Right lobe of liver (tissue), 6 donors: Measurements from ENCODE around the gene PMVK. TPM values are rescaled to one million over a fixed set of nuclear protein-coding genes. Genes with fewer than 3 reads are reported as not detected.

Source experiments
- ATAC-seq, 4 donors: fragments of 200-7000 bp; cut with Tn5 transposase; one replicate each; pipeline ENCODE4 v1.9.1; 2020; ENCODE audit warnings: mild to moderate bottlenecking in 4 of 4, moderate library complexity in 4 of 4
- DNase-seq, 3 donors: peaks; one replicate each; pipeline ENCODE4 v3.0.0-alpha.2; 2020
- H3K27ac ChIP-seq, 3 donors: fragments of 200-600 bp; one replicate each; pipeline ENCODE4 v1.8.0; 2022
- H3K27me3 ChIP-seq, 2 donors: fragments of 200-600 bp; one replicate each; pipeline ENCODE4 v1.8.0; 2022
- H3K36me3 ChIP-seq, 4 donors: fragments of 200-600 bp; sonication (generic) in 1 of 4; one replicate each; pipeline versions ENCODE4 v1.5.1 to v1.8.0; 2017 to 2022; ENCODE audit warnings: control low read depth in 1 of 4
- H3K4me1 ChIP-seq, 4 donors: fragments of 200-600 bp; sonication (generic) in 1 of 4; one replicate each; pipeline versions ENCODE4 v1.5.1 to v1.8.0; 2017 to 2022; ENCODE audit warnings: control low read depth in 1 of 4
- H3K4me3 ChIP-seq, 3 donors: fragments of 200-600 bp; one replicate each; pipeline ENCODE4 v1.8.0; 2022
- H3K9me3 ChIP-seq, 4 donors: fragments of 200-600 bp; sonication (generic) in 1 of 4; one replicate each; pipeline versions ENCODE4 v1.5.1 to v1.8.0; 2017 to 2022; ENCODE audit warnings: control low read depth in 1 of 4
- POLR2A ChIP-seq: fragments of 450-650 bp; IDR thresholded peaks from one replicate; pipeline ENCODE4 v1.6.1; 2017; ENCODE audit warnings: antibody characterized with exemption, mild to moderate bottlenecking
- WGBS: methylation state at CpG from one replicate; pipeline ENCODE4 v1.1.6; 2018; ENCODE audit warnings: low coverage, low lambda C conversion rate; ENCODE audit not compliant: insufficient coverage; ENCODE audit errors: missing lambda C conversion rate; 5-methylcytosine and 5-hydroxymethylcytosine counted together
- intact Hi-C, 2 donors: fragments of 100-400 bp; cut with DNase I; formaldehyde crosslinking; loops; one replicate each; pipeline versions ENCODE4 v1.11.2 to v1.14.1; 2022
- total RNA-seq, 6 experiments: library from RNA; depleted of rRNA in 2 of 6; stranded (reverse); fragments of >200 nt in 2 of 6; fragmentation: NEBNext Ultra II Directional in 3 of 6; extraction: Animal tissue kit (Norgen Biotek cat#: 25700) in 3 of 6; gene quantifications; one replicate each; pipeline versions ENCODE4 v1.1.0 to v1.2.4, GENCODE V29; 2016 to 2023
- TF ChIP-seq, protein P1 (sequence below), 4 donors: fragments of 200-600 bp in 3 of 4; fragments of 450-650 bp in 1 of 4; IDR thresholded peaks; one replicate each; pipeline versions ENCODE4 v1.5.1 to v1.8.0; 2016 to 2022; ENCODE audit warnings: antibody characterized with exemption in 4 of 4, mild to moderate bottlenecking in 2 of 4
- donor health status: DM: no; HTN: yes; CAD: no.
- donor health status: DM: no; HTN: no; CAD: no.
- donor health status: DM: no; HTN: no; CAD: no.
- donor health status: DM: no; HTN: yes; CAD: no.
- donor health status: DM: no; HTN: yes; CAD: no.

Gene PMVK
- total RNA-seq, 6 experiments from 2014 or later, result 16.9 to 34.5 (median 29.2) TPM

GRCh38 chr1:154938604-154939399, 2.3 kb upstream of the PMVK start:
- DNase-seq (peak in 1 of 3 donors; percentile 40), ATAC-seq (no peak)
- 92% methylated on average over 6 of the region's 7 CpGs for WGBS
- no peak for TF ChIP-seq POLR2A
- TF ChIP-seq, protein P1, sequence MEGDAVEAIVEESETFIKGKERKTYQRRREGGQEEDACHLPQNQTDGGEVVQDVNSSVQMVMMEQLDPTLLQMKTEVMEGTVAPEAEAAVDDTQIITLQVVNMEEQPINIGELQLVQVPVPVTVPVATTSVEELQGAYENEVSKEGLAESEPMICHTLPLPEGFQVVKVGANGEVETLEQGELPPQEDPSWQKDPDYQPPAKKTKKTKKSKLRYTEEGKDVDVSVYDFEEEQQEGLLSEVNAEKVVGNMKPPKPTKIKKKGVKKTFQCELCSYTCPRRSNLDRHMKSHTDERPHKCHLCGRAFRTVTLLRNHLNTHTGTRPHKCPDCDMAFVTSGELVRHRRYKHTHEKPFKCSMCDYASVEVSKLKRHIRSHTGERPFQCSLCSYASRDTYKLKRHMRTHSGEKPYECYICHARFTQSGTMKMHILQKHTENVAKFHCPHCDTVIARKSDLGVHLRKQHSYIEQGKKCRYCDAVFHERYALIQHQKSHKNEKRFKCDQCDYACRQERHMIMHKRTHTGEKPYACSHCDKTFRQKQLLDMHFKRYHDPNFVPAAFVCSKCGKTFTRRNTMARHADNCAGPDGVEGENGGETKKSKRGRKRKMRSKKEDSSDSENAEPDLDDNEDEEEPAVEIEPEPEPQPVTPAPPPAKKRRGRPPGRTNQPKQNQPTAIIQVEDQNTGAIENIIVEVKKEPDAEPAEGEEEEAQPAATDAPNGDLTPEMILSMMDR (IDR thresholded peaks at IDR 0.05), result no peak
- Histone ChIP-seq H3K36me3 (no peaks in the 10 kb centered on the region), H3K4me1 (peaks cover 0 to 28% (median 5%) of the 10 kb centered on the region in 4 donors), H3K27ac (peak overlapping the region in 2 of 3 donors; percentile 99 to 100), H3K4me3 (no peak overlapping the region), H3K27me3 (no peaks in the 10 kb centered on the region), H3K9me3 (no peaks in the 10 kb centered on the region)
- intact Hi-C loops, result no loop called here

- TF ChIP-seq, protein P1 (IDR thresholded peaks at IDR 0.05), result no peak
- TF ChIP-seq POLR2A, result no peak
- DNase-seq (peak in 1 of 3 donors; percentile 39), ATAC-seq (no peak)
- H3K9me3 ChIP-seq, result no peaks in the 10 kb centered on the region
- peak overlapping the region; percentile 99 to 100 (median 99) for H3K27ac ChIP-seq
- WGBS, result 82% methylated on average over 5 of the region's 8 CpGs
- no peaks in the 10 kb centered on the region for H3K27me3 ChIP-seq
- intact Hi-C loops, result no loop called here
- H3K4me1 ChIP-seq, result peaks cover 0 to 25% (median 6%) of the 10 kb centered on the region in 4 donors
- H3K4me3 ChIP-seq, result peak overlapping the region in 2 of 3 donors; percentile 60 to 68
- H3K36me3 ChIP-seq, result no peaks in the 10 kb centered on the region
These were observed 1.5 kb upstream of the PMVK start for GRCh38 chr1:154937988-154938386.

DNA sequence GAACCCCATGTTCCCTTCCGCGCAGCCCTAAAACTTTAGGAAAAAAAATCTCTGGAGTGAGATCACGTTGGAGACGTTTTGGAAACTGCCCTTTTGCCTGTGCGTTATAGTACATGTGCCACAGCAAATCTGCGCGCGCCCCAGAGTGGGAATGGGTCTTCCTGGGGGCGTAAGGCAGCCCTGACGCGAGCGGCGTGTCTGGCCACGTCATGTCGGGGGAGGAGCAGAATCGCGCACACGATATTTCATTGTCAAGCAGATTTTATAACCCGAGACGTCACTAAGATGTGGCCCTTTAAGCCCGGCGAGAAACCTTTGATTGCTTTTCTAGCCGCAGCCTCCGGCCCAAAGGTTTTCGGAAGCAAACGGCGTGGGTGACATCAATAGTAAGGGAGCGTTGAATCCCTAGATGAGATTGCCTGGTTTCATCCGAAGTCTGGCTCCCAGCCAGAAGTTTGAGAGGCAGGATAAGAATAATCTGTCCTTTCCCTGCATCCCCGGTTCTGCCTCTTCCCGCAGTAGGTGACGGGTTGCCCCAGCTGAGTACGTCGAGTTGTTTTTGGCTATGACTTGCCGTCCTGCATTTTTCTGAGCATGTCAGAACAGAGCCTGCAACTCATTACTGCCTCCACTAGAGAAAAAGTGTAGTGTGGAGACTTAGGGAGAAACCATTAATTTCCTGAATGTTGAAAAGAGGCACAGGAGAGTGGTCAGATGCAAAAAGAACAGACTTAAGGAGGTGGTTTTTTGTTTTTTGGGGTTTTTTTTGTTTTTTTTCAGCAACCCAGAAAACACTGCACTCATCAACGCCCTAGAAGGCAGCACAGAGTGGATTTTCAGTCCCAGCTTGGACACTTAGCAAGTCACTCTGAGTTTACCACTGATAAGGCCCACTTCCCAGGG, 817 bp upstream of the PMVK start:
- Histone ChIP-seq H3K4me1 (peaks cover 0 to 28% (median 8%) of the 10 kb centered on the region in 4 donors), H3K4me3 (peak overlapping the region; percentile 60 to 76 (median 68)), H3K9me3 (no peaks in the 10 kb centered on the region), H3K36me3 (no peaks in the 10 kb centered on the region), H3K27ac (peak overlapping the region; percentile 99 to 100 (median 99)), H3K27me3 (no peaks in the 10 kb centered on the region)
- DNase-seq (peak; percentile 92 to 95 (median 92)), ATAC-seq (peak; percentile 77 to 84 (median 80))
- TF ChIP-seq, protein P1 (IDR thresholded peaks at IDR 0.05), result peak in 2 of 4 donors; percentile 11 to 38
- TF ChIP-seq POLR2A, result peak; percentile 65
- intact Hi-C loops, result no loop called here
- 1% methylated on average over 32 of the region's 36 CpGs for WGBS

DNA sequence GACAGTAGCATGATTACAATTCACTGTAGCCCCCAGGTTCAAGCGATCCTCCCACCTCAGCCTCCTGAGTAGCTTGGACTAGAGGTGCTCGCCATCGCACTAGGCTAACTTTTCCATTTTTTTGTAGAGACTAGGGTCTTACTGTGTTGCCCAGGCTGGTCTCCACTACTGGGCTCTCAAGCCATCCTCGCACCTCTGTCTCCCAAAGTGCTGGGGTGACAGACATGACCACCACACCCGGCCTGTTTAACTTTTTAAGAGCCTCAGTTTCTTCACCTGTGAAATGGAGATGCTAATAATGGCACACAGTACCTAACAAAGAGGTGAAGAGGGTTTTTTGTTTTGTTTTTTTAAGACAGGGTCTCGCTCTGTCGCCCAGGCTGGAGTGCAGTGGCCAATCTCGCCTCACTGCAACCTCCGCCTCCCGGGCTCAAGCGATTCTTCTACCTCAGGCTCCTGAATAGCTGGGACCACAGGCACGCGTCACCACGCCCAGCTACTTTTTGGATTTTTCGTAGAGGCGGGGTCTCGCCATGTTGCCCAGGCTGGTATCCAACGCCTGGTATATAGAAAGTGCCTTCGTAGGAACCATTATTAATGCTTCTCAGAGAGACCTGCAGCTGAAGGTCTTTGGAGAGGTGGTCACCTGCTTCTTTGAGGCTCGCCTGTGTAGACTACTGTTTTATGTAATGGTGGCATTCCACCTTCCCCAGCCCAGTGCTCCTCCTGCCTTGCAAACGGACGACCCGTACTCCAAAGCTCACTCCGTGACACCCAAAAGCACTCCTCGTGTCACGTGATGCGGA, 567 bp downstream of the PMVK start:
- Histone ChIP-seq H3K27me3 (no peaks in the 10 kb centered on the region), H3K27ac (peak overlapping the region; percentile 99 to 100 (median 99)), H3K4me1 (peaks cover 0 to 33% (median 13%) of the 10 kb centered on the region in 4 donors), H3K36me3 (no peaks in the 10 kb centered on the region), H3K4me3 (peak overlapping the region; percentile 60 to 76 (median 68)), H3K9me3 (no peaks in the 10 kb centered on the region)
- TF ChIP-seq, protein P1 (IDR thresholded peaks at IDR 0.05), result no peak
- no peak for TF ChIP-seq POLR2A
- 33% methylated on average over 26 of the region's 27 CpGs for WGBS
- no peak for ATAC-seq
- intact Hi-C loops, result no loop called here
- DNase-seq, result no peak
